Stimulated activated CD4-positive, alpha-beta T cell treated with anti-CD3 and anti-CD28 coated beads, Interleukin-1b, Interleukin-23, amount 100 ng/mL, for 1 hour (primary cell): ENCODE results near the gene SLC22A14.
"Not testable (repeated sequence)": the region's sequence is repeated elsewhere in the genome, so short reads cannot be mapped to it uniquely, and the experiment has no call there.

ENCODE experiments used
- DNase-seq, 2 donors: peaks; one replicate each; pipeline ENCODE4 v3.0.0-alpha.2; 2020; ENCODE audit warnings: low read depth in 2 of 2

SLC22A14 gene

GRCh38 chr3:38270606-38271005 lies 11.5 kb upstream of the SLC22A14 start:
- no peak for DNase-seq

GRCh38 chr3:38271553-38271952 lies 10.5 kb upstream of the SLC22A14 start:
- DNase-seq = no peak

- no peak for DNase-seq
Measured at GRCh38 chr3:38274864-38275649, 7.0 kb upstream of the SLC22A14 start.

- no peak for DNase-seq
Measured at GRCh38 chr3:38275658-38276057, 6.4 kb upstream of the SLC22A14 start.

GRCh38 chr3:38276081-38276916 lies 5.8 kb upstream of the SLC22A14 start:
- no peak for DNase-seq

GRCh38 chr3:38276917-38277630 lies 5.0 kb upstream of the SLC22A14 start:
- no peak for DNase-seq

- DNase-seq = no peak
Measured at GRCh38 chr3:38278841-38279240, 3.3 kb upstream of the SLC22A14 start.

GRCh38 chr3:38283810-38284755 lies 2.0 kb downstream of the SLC22A14 start:
- DNase-seq = no peak

GRCh38 chr3:38284756-38285150 lies 2.7 kb downstream of the SLC22A14 start:
- no peak for DNase-seq

GRCh38 chr3:38289286-38290217 lies 7.5 kb downstream of the SLC22A14 start:
- not testable (repeated sequence) for DNase-seq

GRCh38 chr3:38297053-38297452 lies 15.0 kb downstream of the SLC22A14 start:
- DNase-seq = not testable (repeated sequence)

- DNase-seq = no peak
Measured at GRCh38 chr3:38297537-38297936, 15.4 kb downstream of the SLC22A14 start.

- DNase-seq = no peak
Measured at GRCh38 chr3:38297947-38298711, 16.0 kb downstream of the SLC22A14 start.

GRCh38 chr3:38306941-38307340 lies 24.8 kb downstream of the SLC22A14 start:
- no peak for DNase-seq

- no peak for DNase-seq
Measured at GRCh38 chr3:38307599-38307998, 25.5 kb downstream of the SLC22A14 start.

- DNase-seq = no peak
Measured at GRCh38 chr3:38308456-38308855, 26.4 kb downstream of the SLC22A14 start.

GRCh38 chr3:38311476-38311875 lies 29.4 kb downstream of the SLC22A14 start:
- DNase-seq = no peak

- DNase-seq = no peak
Measured at GRCh38 chr3:38311941-38312340, 29.8 kb downstream of the SLC22A14 start.

GRCh38 chr3:38312356-38312755 lies 30.3 kb downstream of the SLC22A14 start:
- no peak for DNase-seq
